ENCODE results near the gene ITGAL. TPM values are rescaled to one million over a fixed set of nuclear protein-coding genes. Genes with fewer than 3 reads are reported as not detected.

The ITGAL gene
- total RNA-seq, 1 experiment from 2014 or later = not detected

- Mint-ChIP-seq H3K4me3 (no peak overlapping the region), H3K4me1 (peaks cover 0 to 5% of the 10 kb centered on the region in 2 experiments; a peak in 1 of 4 replicates)
These were observed 1.9 kb upstream of the ITGAL start for GRCh38 chr16:30470632-30470995.

More at GRCh38 chr16:30470632-30470995, 1.9 kb upstream of the ITGAL start:
- Histone ChIP-seq H3K4me1 (ENCODE audit: insufficient read depth, low read length) (no peaks in the 10 kb centered on the region), H3K9ac (ENCODE audit: extremely low read depth, insufficient read length, low read length) (no peak overlapping the region), H3K9me3 (ENCODE audit: control insufficient read depth, low read depth, low read length) (no peaks in the 10 kb centered on the region), H4K91ac (ENCODE audit: insufficient read length, low read depth, low read length) (no peak overlapping the region), H3K23me2 (ENCODE audit: insufficient read length, low read depth, low read length, poor library complexity, severe bottlenecking) (no peaks in the 10 kb centered on the region), H3K4ac (ENCODE audit: low read depth, low read length) (no peak overlapping the region), H3K79me1 (ENCODE audit: insufficient read depth, low read depth, low read length, poor library complexity, severe bottlenecking) (no peaks in the 10 kb centered on the region), H3T11ph (ENCODE audit: low read length) (no peak overlapping the region), H3K27ac (ENCODE audit: insufficient read length, low read depth, low read length) (no peak overlapping the region), H2AFZ (ENCODE audit: low read length) (no peak overlapping the region), H4K8ac (replicated peaks; ENCODE audit: insufficient read length, low read depth, low read length) (no peak overlapping the region), H3K27me3 (ENCODE audit: insufficient read depth, low read length) (no peaks in the 10 kb centered on the region), H4K20me1 (ENCODE audit: control insufficient read depth, insufficient read depth, insufficient read length) (no peaks in the 10 kb centered on the region), H3K14ac (ENCODE audit: insufficient read depth, low read length) (no peak overlapping the region), H2BK20ac (ENCODE audit: low read depth, low read length, poor library complexity, severe bottlenecking) (no peak overlapping the region), H2BK12ac (ENCODE audit: insufficient read length, low read depth, low read length) (no peak overlapping the region), H3K79me2 (ENCODE audit: insufficient read depth, low read length) (no peaks in the 10 kb centered on the region), H4K5ac (ENCODE audit: insufficient read length, low read depth, low read length) (no peak overlapping the region), H2AK5ac (ENCODE audit: insufficient read length, low read length) (no peak overlapping the region), H3K18ac (ENCODE audit: insufficient read length, low read depth, low read length) (no peak overlapping the region), H3K4me2 (ENCODE audit: insufficient read depth, insufficient read length, low read length) (no peak overlapping the region), H3K23ac (ENCODE audit: insufficient read length, low read depth, low read length) (no peak overlapping the region), H2BK120ac (ENCODE audit: low read depth, low read length, poor library complexity, severe bottlenecking) (no peak overlapping the region), H2BK5ac (ENCODE audit: insufficient read length, low read length) (no peak overlapping the region), H2BK15ac (ENCODE audit: low read depth, low read length) (no peak overlapping the region), H3K56ac (ENCODE audit: insufficient read length, low read depth, low read length) (no peak overlapping the region)
- peaks cover 3% of the 10 kb centered on the region for H3K27me3 Mint-ChIP-seq (ENCODE audit: low read depth)
- no peaks in the 10 kb centered on the region; a peak in 2 of 5 replicates for H3K9me3 Mint-ChIP-seq
- DNase-seq = no peak
- no peaks in the 10 kb centered on the region for H3K36me3 Mint-ChIP-seq (ENCODE audit: insufficient read depth in 1 of 3, low read depth in 3 of 3)
- no peak overlapping the region for H3K27ac Mint-ChIP-seq
- no peak for TF ChIP-seq CTCF (conservative IDR thresholded peaks at IDR 0.05)
- no CpG with 5 or more reads among the region's 8 CpGs for WGBS (ENCODE audit: extremely low coverage, insufficient read length, low lambda C conversion rate)

All from H9 (cell line).